GM19463 (cell line): ENCODE data around the gene CASK.

Source experiments
- ATAC-seq: cut with Tn5 transposase; IDR thresholded peaks from one replicate; pipeline ENCODE4 v1.9.1; 2021; ENCODE audit warnings: mild to moderate bottlenecking, moderate library complexity; ENCODE audit not compliant: unreplicated experiment

The CASK gene

GRCh38 chrX:41923211-41923977 lies at the start of gene CASK:
Gene CASK, minus strand, starts transcription at chrX:41923554. Its CDS starts 566 bp downstream, at chrX:41922988.
- peak; percentile 82 for ATAC-seq

GRCh38 chrX:41971346-41971745 lies 48.0 kb upstream of the CASK start:
- ATAC-seq: no peak

- ATAC-seq: no peak
These were observed 47.1 kb upstream of the CASK start for GRCh38 chrX:41970419-41970818.

GRCh38 chrX:41963348-41963747 lies 40.0 kb upstream of the CASK start:
- ATAC-seq: no peak

- no peak for ATAC-seq
These were observed 36.8 kb upstream of the CASK start for GRCh38 chrX:41960142-41960541.

GRCh38 chrX:41958861-41959260 lies 35.5 kb upstream of the CASK start:
- no peak for ATAC-seq

GRCh38 chrX:41956027-41956426 lies 32.7 kb upstream of the CASK start:
- ATAC-seq: no peak

- peak; percentile 81 for ATAC-seq
These were observed 28.7 kb upstream of the CASK start for GRCh38 chrX:41952102-41952501.

GRCh38 chrX:41946989-41947612 lies 23.7 kb upstream of the CASK start:
- no peak for ATAC-seq

GRCh38 chrX:41946235-41946634 lies 22.9 kb upstream of the CASK start:
- no peak for ATAC-seq

GRCh38 chrX:41935832-41936231 lies 12.5 kb upstream of the CASK start:
- no peak for ATAC-seq

- no peak for ATAC-seq
These were observed 10.2 kb upstream of the CASK start for GRCh38 chrX:41933546-41933945.

GRCh38 chrX:41932885-41933284 lies 9.5 kb upstream of the CASK start:
- no peak for ATAC-seq

- no peak for ATAC-seq
These were observed 8.2 kb upstream of the CASK start for GRCh38 chrX:41931591-41931990.

- no peak for ATAC-seq
These were observed 777 bp upstream of the CASK start for GRCh38 chrX:41923978-41924683.

GRCh38 chrX:41922431-41923151 lies 763 bp downstream of the CASK start:
- ATAC-seq: peak; percentile 18

GRCh38 chrX:41921492-41922430 lies 1.6 kb downstream of the CASK start:
- ATAC-seq: no peak

- no peak for ATAC-seq
These were observed 3.5 kb downstream of the CASK start for GRCh38 chrX:41919870-41920269.

- ATAC-seq: no peak
These were observed 5.8 kb downstream of the CASK start for GRCh38 chrX:41917517-41917916.

- ATAC-seq: no peak
These were observed 9.9 kb downstream of the CASK start for GRCh38 chrX:41913476-41913875.
